ENCODE data around the gene IQGAP1.

IQGAP1 gene

DNA sequence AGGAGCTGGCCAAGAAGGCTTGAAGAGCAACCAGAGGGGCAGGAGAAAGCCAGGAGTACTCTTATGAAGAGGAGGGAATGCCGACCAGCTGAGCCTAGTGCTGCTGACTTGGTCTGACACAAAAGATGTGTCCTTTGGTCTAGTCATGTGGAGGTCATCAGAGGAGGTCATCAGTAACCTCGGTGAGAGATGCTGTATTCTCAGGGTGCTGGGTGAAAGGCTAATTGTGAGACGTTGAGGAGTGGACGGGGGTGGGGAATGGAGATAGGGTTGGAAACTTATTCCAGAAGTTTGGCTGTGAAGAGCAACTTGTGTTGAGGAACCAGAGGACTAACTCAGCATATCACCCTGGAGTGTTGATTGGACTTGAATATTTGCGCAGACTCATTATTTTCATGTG is 147.2 kb downstream of the IQGAP1 start:
- no peak for DNase-seq

DNA sequence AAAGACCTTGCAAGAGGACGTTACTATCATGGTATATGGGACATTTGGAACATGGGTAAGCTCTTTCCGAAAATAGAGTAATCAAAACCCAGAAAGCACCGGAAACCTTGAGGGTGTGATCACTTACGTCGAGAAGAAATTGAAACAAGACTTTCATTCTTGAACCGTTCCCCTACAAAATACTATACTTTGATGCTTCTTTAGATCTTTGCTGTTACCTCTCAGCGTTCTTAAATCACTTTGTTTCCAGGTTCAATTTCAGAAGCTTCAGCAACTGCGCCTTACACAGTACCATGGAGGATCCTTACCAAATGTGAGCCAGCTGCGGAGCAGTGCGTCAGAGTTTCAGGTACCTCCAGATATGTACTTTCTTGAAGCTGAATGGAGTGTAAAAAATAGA is 151.7 kb downstream of the IQGAP1 start:
- no peak for DNase-seq

DNA sequence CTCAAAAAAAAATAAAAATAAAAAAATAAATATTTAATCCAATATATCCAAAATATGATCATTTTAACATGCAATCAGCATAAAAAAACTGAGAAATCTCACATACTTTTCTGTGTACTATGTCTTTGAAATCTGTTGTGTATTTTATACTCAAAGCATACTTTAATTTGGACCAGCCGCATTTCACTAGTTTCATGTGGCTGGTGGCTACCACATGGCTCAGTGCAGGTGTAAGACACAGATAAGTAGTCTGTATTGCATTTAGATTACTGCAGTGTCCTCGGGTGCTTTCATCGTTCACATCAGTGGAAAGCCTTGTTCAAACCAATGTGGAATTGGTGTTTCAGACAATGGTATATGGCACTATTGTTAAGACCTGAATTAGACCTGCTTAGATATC is 152.7 kb downstream of the IQGAP1 start:
- no peak for DNase-seq

DNA sequence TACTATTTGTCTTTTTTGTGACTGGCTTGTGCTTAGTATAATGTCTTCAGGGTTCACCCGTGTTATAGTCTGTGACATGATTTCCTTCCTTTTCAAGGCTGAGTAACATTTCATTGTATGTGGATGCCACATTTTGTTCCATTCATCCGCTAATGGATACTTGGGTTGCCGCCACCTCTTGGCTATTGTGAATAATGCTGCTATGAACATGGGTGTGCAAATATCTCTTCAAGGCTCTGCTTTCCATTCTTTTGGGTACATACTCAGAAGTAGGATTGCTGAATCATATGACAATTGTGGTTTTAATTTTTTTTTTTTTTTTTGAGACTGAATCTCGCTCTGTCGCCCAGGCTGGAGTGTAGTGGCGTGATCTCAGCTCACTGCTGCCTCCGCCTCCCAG is 157.1 kb downstream of the IQGAP1 start:
- no peak for DNase-seq

DNA sequence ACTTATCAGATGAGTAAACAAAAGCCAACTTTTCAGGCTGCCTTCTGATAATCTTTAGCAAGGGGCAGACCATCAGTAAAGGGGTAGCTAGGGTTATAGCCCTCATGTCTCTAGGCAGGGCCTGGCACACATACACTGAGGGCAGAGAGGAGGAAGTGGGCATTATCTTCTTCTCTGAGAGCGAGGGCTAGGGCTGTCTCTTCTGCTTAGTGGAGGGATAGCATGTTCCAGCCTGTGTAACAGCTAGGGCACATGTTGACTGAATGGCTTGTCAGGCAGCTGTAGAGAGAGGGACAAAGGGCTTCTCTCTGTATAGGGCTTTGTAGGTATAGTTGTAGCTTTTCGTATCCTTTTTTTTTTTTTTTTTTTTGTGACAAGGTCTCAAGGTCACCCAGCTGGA is 159.5 kb downstream of the IQGAP1 start:
- no peak for DNase-seq

DNA sequence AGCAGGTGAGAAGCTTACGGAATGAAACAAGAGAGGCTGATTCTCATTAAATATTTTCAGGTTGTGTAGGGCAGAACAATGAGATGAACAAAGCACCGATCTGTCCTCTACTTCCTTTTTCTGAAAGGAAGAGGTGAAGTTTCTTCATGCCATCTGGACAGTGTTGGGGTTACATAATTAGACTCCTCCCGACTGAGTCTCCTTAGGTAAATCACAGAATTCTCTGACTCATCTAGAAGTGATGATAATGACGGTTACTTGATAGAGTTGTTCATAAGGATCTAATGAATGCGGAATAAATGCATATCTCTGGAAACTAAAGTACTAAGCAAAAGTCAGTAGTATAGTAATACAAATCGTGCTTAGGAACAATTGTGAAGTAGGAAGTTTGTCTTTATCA is 162.9 kb downstream of the IQGAP1 start:
- DNase-seq, result no peak

All from activated gamma-delta T cell treated with Interleukin-2 at 50 U/mL for 16 hours (primary cell).